AG10803 (cell line): ENCODE measurements around the gene YBEY.

Experiments used
- DNase-seq: peaks from one replicate; pipeline ENCODE4 v3.0.0; 2010; ENCODE audit warnings: low read depth
- H3K4me3 ChIP-seq: 2 replicates; pipeline ENCODE4 v1.5.1; 2011; ENCODE audit warnings: mild to moderate bottlenecking, low read length, control low read depth
- CTCF ChIP-seq: conservative IDR thresholded peaks from 2 replicates; pipeline ENCODE4 v1.5.1; 2011; ENCODE audit warnings: mild to moderate bottlenecking, low read length, control low read depth, inconsistent platforms

The YBEY gene

GRCh38 chr21:46328151-46328550 lies 42.0 kb downstream of the YBEY start:
- DNase-seq, result no peak
- no peak for TF ChIP-seq CTCF
- no peak overlapping the region for H3K4me3 ChIP-seq

GRCh38 chr21:46329796-46330195 lies 43.7 kb downstream of the YBEY start:
- DNase-seq, result no peak

GRCh38 chr21:46334351-46335140 lies 48.4 kb downstream of the YBEY start:
- DNase-seq, result no peak
- no peak for TF ChIP-seq CTCF
- no peak overlapping the region for H3K4me3 ChIP-seq

More at GRCh38 chr21:46329796-46330195, 43.7 kb downstream of the YBEY start:
- H3K4me3 ChIP-seq, result no peak overlapping the region
- TF ChIP-seq CTCF, result no peak

DNA sequence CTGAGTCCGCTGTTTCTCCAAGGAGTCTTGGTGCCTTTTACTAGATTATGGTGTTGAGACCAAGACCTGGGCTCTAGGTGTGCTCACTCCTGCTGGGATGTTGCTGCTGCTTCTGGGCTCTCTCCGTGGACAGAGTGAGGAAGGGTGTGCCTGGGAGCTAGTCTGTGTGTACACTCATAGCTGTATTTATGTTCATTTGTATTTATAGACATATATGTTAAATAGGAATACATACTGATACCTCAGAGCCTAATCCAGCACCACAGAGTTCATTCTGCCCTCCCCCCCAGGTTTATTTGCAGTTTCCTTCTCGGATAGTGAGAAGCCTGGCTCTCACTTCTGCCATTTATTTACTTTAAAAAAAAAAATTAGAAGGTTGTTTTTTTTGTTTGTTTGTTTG lies 50.5 kb downstream of the YBEY start:
- H3K4me3 ChIP-seq, result no peak overlapping the region
- DNase-seq, result no peak
- TF ChIP-seq CTCF, result no peak

DNA sequence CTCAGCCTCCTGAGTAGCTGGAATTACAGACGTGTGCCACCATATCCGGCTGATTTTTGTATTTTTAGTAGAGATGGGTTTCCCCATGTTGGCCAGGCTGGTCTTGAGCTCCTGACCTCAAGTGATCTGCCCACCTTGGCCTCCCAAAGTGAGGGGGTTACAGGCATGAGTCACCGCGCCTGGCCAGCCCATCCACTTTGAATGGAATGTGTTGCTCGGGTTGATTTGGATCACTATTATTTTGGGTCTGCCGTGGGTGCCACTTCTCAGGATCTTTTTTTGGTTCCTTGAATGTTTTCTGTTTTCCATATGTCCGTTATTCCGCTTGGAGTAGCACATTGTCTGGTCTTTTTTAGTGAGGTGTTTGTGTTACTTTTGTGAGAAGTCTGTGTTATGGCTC lies 54.9 kb downstream of the YBEY start:
- no peak for TF ChIP-seq CTCF
- DNase-seq, result no peak
- no peak overlapping the region for H3K4me3 ChIP-seq

DNA sequence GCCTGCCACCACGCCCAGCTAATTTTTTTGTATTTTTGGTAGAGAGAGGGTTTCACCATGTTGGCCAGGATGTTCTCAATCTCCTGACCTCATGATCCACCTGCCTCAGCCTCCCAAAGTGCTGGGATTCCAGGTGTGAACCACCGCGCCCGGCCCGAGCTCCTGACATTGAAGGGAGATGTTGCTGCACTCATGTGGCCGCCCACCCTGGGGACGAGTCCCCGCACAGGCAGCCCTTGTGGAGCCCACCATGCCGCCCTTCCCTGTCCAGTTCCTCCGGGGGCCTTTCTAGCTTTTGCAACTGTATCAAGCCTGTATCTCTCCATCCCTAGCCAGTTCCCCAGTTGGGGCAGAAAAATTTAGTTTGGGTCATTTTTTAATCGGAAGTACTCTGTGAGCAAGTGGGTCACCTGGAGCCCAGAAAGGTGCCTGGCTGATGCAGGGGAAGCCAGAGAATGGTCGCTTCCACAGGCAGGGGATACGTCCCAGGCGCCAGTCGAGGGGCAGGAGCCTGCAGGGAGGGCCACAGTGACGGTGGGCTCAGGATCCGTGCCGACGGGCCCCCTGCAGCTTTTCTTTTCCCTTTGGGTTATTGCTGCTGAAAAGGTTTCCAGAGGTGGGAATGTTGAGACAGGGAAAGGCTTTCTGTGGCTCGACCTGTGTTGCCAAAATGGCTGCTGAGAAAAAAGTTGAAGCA lies 58.2 kb downstream of the YBEY start:
- no peak for DNase-seq
- H3K4me3 ChIP-seq, result no peak overlapping the region
- no peak for TF ChIP-seq CTCF

DNA sequence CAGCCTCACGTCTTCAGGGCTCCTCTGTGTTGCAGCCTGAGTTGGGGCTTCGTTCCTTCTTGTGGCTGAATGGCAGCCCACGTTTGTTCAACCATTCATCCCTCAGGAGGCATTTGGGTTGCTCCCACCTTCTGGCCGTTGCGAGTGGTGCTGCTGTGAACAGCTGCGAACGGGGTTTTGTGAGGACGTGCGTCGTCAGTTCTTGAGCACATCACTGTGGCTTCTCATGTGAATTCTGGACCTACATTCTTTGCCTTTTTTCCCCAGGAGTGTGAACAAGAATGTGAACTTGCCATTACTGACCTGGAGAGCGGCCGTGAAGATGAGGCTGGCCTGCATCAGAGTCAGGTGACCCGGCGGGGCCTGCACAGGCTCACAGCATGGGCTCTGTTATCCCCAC lies 59.7 kb downstream of the YBEY start:
- TF ChIP-seq CTCF, result no peak
- no peak for DNase-seq

More for the DNA sequence above, 59.7 kb downstream of the YBEY start:
- no peak overlapping the region for H3K4me3 ChIP-seq
